Mesodermal cell (in vitro differentiated cells): ENCODE measurements around the gene AUTS2.

Source experiments
- H3K27ac ChIP-seq: 2 replicates; pipeline ENCODE4 v1.7.0; 2013; ENCODE audit warnings: mild to moderate bottlenecking, low read depth, low read length, moderate library complexity; ENCODE audit not compliant: severe bottlenecking
- H3K36me3 ChIP-seq: 2 replicates; pipeline ENCODE4 v1.7.1; 2013; ENCODE audit warnings: mild to moderate bottlenecking, low read length, moderate library complexity; ENCODE audit not compliant: control insufficient read depth, insufficient read depth
- H3K4me1 ChIP-seq: one replicate; pipeline ENCODE4 v1.7.1; 2013; ENCODE audit warnings: mild to moderate bottlenecking, low read length; ENCODE audit not compliant: insufficient read depth, control insufficient read depth, poor library complexity, severe bottlenecking
- H3K4me3 ChIP-seq: 2 replicates; pipeline ENCODE4 v1.7.0; 2013; ENCODE audit warnings: low read length, control low read depth, mild to moderate bottlenecking; ENCODE audit not compliant: insufficient read depth, poor library complexity, severe bottlenecking; ENCODE audit errors: extremely low read depth
- H3K9me3 ChIP-seq: 2 replicates; pipeline ENCODE4 v1.7.1; 2013; ENCODE audit warnings: mild to moderate bottlenecking, low read length, moderate library complexity; ENCODE audit not compliant: control insufficient read depth
- WGBS, 2 experiments: methylation state at CpG; one replicate each; pipeline ENCODE4 v1.1.5; 2013; ENCODE audit warnings: missing lambda C conversion rate in 2 of 2; ENCODE audit not compliant: insufficient coverage in 2 of 2; 5-methylcytosine and 5-hydroxymethylcytosine counted together

Gene AUTS2

DNA sequence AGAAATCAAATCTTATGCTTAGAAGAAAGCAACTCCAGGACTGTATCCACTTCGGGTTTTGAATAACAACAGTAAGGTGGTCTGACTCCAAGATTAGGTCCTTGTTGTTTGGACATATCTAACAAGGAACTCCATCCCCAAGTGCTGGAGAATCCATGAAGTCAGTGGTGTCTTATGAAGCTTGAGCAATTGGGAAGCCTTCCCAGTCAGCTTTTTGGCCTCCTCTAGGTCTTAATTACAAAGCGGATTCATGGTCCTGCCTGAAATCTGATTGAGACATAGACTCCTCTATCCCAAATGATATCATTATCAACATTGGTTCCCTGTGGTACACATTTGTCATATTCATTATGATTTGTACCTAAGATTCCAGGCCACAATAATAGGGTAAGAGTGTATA lies 642.6 kb downstream of the AUTS2 start:
- H3K27ac ChIP-seq, result no peak overlapping the region
- no peak overlapping the region for H3K4me3 ChIP-seq
- no peaks in the 10 kb centered on the region for H3K36me3 ChIP-seq
- H3K9me3 ChIP-seq, result no peaks in the 10 kb centered on the region
- WGBS, 2 experiments, result 83% methylated on average over 1 of the region's 2 CpGs; no CpG with 5 or more reads in 1 of the 2 experiments
- H3K4me1 ChIP-seq, result no peaks in the 10 kb centered on the region

DNA sequence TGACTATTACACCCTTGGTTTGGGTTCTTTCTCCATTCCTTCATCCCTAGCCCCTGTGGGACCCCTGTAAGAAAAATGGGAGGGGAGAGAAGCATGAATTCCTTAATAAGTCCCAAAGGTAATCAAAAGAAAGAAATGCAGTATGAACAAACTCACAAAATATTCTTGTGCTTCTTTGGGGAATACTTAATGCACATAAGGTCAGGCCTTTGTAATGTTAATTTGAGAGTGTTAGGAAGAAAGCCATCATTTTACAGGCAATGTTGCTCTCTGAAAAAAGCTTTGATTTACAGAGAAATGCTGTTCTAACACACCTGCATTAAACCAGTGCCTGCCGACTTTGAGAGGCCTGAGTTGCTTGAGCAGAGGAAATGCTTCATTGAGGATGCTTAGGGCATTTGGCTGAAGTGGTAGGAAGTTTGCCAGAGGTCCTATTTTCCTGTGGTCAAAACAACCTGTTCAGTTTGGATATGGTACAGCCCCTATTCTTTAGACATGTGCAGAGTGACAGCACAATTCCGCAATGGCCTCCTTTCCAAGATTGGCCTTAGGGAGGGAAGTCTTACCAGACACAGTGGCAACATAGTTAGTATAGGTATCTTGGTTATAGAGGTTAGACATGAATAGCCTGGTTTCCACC lies 643.4 kb downstream of the AUTS2 start:
- Histone ChIP-seq H3K27ac (no peak overlapping the region), H3K36me3 (no peaks in the 10 kb centered on the region), H3K9me3 (no peaks in the 10 kb centered on the region), H3K4me1 (no peaks in the 10 kb centered on the region), H3K4me3 (no peak overlapping the region)
- WGBS, 2 experiments, result 71 to 100% methylated on average over 1 to 2 of the region's 2 CpGs

DNA sequence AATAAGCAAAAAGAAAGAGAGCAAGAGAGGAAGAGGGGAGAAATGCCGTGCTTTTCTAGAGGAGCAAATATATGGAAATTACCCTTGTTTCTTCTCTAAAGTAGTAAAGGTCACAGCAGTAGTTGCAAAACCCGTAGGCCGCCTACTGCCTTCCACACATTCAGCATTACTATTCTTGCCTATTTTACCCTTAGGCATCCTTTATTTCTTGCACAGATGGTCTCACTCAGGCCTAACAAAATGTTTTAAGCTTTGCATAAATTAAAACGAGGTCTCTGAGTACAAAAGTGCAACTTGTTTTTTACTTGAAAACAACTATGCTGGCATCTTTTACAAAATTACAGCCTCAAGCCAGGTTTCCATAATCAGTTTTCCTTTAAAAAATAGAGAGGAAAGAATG lies 644.6 kb downstream of the AUTS2 start:
- Histone ChIP-seq H3K4me1 (no peaks in the 10 kb centered on the region), H3K27ac (no peak overlapping the region), H3K4me3 (no peak overlapping the region), H3K9me3 (no peaks in the 10 kb centered on the region), H3K36me3 (no peaks in the 10 kb centered on the region)
- WGBS, 2 experiments, result 89% methylated on average over 3 of the region's 4 CpGs; no CpG with 5 or more reads in 1 of the 2 experiments

DNA sequence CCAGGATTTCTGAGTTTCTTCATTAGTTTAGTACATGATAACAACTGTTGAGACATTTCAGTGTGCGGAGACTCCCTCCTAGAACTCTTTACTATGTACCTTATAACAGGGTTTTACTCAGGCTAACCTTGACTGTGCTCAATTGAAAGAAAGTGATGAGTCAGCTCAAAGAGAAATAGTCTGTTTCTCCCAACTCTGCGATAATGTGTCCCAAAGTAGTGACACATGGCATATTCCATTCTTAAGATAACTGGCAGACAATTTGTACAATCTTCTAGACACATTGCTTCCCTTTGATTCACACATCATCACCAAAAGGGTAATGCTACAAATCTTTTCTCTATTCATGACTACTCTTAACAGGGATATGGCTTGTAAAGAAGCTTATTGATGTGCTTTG lies 645.2 kb downstream of the AUTS2 start:
- no peaks in the 10 kb centered on the region for H3K36me3 ChIP-seq
- H3K27ac ChIP-seq, result no peak overlapping the region
- no peak overlapping the region for H3K4me3 ChIP-seq
- H3K9me3 ChIP-seq, result no peaks in the 10 kb centered on the region
- 87 to 89% methylated on average over 1 of the region's 2 CpGs for WGBS, 2 experiments
- H3K4me1 ChIP-seq, result no peaks in the 10 kb centered on the region

DNA sequence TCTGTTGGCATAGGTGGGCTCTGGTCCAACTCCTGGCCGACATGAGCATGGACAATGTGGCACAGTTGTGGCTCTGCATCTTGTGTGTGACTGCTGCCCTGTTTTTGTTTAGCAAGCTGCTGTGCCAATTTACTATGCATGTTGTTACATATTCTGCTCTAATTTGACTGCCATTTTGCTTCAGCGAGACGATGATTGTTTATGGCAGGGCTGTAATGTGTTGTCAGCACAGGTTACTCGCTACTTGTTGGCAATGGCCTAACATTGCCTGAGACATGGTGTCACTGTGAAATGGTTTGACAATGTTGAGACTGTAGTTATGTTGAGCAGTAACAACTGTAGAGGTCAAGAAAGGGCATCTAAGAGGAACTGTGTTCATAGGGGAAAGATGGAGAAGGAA lies 659.6 kb downstream of the AUTS2 start:
- 98 to 100% methylated on average over 3 to 4 of the region's 4 CpGs for WGBS, 2 experiments
- Histone ChIP-seq H3K36me3 (no peaks in the 10 kb centered on the region), H3K4me3 (no peak overlapping the region), H3K4me1 (no peaks in the 10 kb centered on the region), H3K9me3 (no peaks in the 10 kb centered on the region), H3K27ac (no peak overlapping the region)

DNA sequence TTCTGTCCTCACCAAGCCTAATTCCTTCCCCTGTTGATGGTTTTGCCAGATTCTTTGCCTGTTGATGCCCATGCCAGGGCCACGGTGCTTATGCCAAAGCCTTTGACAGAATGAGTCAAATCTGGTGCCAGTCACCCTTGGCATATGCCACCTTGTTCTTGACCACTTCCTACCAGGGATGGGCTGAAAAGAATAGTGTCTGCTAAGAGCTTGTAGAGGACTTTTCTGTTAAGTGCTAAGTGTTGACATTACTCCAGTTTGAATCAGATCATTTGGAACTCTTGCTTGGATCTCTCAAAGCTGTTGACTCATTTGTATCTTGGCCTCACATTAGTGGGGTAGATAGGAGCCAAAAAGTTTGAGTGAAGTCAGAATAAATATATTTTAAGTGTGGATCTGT lies 661.2 kb downstream of the AUTS2 start:
- no peaks in the 10 kb centered on the region for H3K9me3 ChIP-seq
- H3K4me3 ChIP-seq, result no peak overlapping the region
- WGBS, 2 experiments, result no CpG with 5 or more reads among the region's 1 CpG

DNA sequence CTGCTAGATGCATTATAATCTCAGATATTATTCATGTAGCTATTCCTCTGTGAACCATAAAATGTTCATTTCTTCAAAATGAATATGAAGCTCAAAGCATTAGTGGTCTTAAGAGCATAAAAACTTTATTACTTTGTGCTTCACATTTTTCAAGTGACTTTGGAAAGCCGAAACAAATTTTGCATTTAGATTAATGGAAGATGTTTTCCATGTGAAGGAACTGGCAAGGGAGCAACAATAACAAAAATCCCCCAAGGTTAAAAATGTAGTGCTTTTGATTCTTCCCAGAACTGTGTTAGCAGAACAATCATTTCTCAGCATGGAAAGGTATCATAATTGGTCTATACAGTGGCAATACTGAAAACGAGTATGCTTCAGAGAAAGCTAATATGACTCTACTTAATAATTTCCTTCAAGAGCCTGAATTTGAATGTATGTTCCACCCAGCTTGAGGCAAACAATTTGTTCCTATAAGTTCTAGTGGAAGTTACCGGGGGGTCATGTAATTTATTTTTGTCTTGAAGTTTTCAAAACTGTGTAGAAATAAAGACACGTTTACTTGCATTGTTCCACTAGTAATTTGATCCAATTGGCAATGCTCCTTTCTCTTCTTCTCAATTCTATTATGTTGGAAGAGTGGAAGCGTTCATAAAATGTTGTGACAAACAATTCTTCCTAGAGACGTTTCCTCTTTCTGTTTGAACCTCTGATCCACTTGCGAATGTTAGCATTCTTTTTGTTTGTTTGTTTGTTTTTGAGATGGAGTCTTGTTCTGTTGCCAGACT lies 665.4 kb downstream of the AUTS2 start:
- Histone ChIP-seq H3K27ac (no peak overlapping the region), H3K4me1 (no peaks in the 10 kb centered on the region), H3K36me3 (no peaks in the 10 kb centered on the region), H3K4me3 (no peak overlapping the region), H3K9me3 (no peaks in the 10 kb centered on the region)
- 90% methylated on average over 2 of the region's 7 CpGs; no CpG with 5 or more reads in 1 of the 2 experiments for WGBS, 2 experiments

More for the DNA sequence above, 661.2 kb downstream of the AUTS2 start:
- H3K4me1 ChIP-seq, result no peaks in the 10 kb centered on the region
- no peak overlapping the region for H3K27ac ChIP-seq
- H3K36me3 ChIP-seq, result no peaks in the 10 kb centered on the region

- H3K36me3 ChIP-seq, result no peaks in the 10 kb centered on the region
- no peak overlapping the region for H3K27ac ChIP-seq
- H3K4me3 ChIP-seq, result no peak overlapping the region
- H3K9me3 ChIP-seq, result no peaks in the 10 kb centered on the region
- 100% methylated on average over 1 of the region's 2 CpGs; no CpG with 5 or more reads in 1 of the 2 experiments for WGBS, 2 experiments
- no peaks in the 10 kb centered on the region for H3K4me1 ChIP-seq
Measured at GRCh38 chr7:70266186-70266585, 667.9 kb downstream of the AUTS2 start.

DNA sequence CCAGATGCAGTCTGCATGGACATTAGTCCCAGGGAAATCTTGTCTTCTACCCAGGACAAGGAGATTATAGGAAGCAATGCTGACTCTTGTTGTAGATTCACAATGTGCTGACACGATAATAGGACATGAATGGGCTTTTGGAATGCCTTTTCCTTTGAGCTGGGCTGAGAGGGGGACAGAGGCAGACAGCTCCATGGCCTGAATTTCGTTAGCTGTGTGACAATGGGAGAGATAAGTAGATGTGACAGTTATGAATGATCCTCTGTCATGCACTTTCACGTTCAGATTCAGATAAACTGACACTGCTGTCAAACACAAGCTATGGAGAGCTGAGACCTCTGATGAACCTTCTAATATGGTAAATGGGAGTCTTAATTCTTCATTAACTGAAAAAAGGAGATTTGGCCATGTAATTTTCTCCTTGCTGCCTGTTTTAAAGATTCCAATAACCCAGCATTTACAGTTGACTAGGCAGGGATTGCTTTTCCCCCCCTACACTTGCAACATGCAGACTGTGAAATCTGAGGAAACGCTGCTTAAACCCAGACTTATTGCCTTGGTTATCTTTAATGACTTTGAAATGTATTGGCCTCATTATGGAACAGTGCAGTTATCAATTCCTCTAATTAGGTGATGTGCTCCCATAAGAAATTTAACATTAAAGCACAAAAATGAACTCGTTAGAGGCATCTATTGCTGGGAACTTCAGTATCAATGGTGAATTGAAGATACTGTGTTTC lies 669.3 kb downstream of the AUTS2 start:
- Histone ChIP-seq H3K27ac (no peak overlapping the region), H3K4me3 (no peak overlapping the region), H3K4me1 (no peaks in the 10 kb centered on the region), H3K36me3 (no peaks in the 10 kb centered on the region), H3K9me3 (no peaks in the 10 kb centered on the region)
- 52% methylated on average over 3 of the region's 5 CpGs for WGBS, 2 experiments

GRCh38 chr7:70268179-70268578 lies 669.9 kb downstream of the AUTS2 start:
- Histone ChIP-seq H3K9me3 (no peaks in the 10 kb centered on the region), H3K27ac (no peak overlapping the region), H3K36me3 (no peaks in the 10 kb centered on the region), H3K4me1 (no peaks in the 10 kb centered on the region), H3K4me3 (no peak overlapping the region)
- no CpG with 5 or more reads among the region's 2 CpGs for WGBS, 2 experiments
